K562 (cell line): ENCODE results near the gene C7orf57. TPM values are rescaled to one million over a fixed set of nuclear protein-coding genes. Genes with fewer than 3 reads are reported as not detected.
A peak's percentile ranks its signal among the peaks of the same experiment; 100 is the strongest.

Experiments used
- GATAD2A ChIP-seq: fragments of 450-650 bp; IDR thresholded peaks from 2 replicates; pipeline ENCODE4 v1.6.1; 2017
- HDAC2 ChIP-seq: fragments of 450-650 bp; IDR thresholded peaks from 2 replicates; pipeline ENCODE4 v1.6.1; 2016; ENCODE audit warnings: mild to moderate bottlenecking
- NEUROD1 ChIP-seq: fragments of 150-350 bp; IDR thresholded peaks from 2 replicates; pipeline ENCODE4 v1.6.1; 2014; ENCODE audit warnings: borderline replicate concordance, low read length, low read depth; ENCODE audit not compliant: partially characterized antibody
- RBM22 ChIP-seq: fragments of 200-400 bp; formaldehyde crosslinking; IDR thresholded peaks from 2 replicates; pipeline ENCODE4 v1.6.1; 2018; ENCODE audit warnings: low read length, low read depth; ENCODE audit not compliant: poor library complexity, severe bottlenecking
- RREB1 ChIP-seq: fragments of 250-450 bp; sonication (Bioruptor Pico); IDR thresholded peaks from 2 replicates; pipeline ENCODE4 v1.4.0; 2020
- SP2 ChIP-seq: IDR thresholded peaks from 2 replicates; pipeline ENCODE4 v1.6.1; 2011; ENCODE audit warnings: mild to moderate bottlenecking, low read depth, low read length, moderate library complexity; ENCODE audit not compliant: poor library complexity, severe bottlenecking; ENCODE audit errors: extremely low read depth
- TSHZ1 ChIP-seq: fragments of 250-450 bp; sonication (Bioruptor Pico); IDR thresholded peaks from 2 replicates; pipeline ENCODE4 v1.4.0; 2020; ENCODE audit warnings: mild to moderate bottlenecking, moderate library complexity
- polyA plus RNA-seq, 8 experiments: library from polyadenylated mRNA; depleted of rRNA in 4 of 8; stranded (reverse) in 5 of 8; unstranded in 3 of 8; fragments of >200 nt; fragmentation: Nextera tagmentation in 2 of 8; fragmentation: Illumina TruSeq in 1 of 8; extraction: Ambion mirVana in 2 of 8; extraction: Trizol in 1 of 8; gene quantifications; 2 replicates each; pipeline versions ENCODE4 v1.2.1 to v1.2.3, GENCODE V29; 2011 to 2014; ENCODE audit warnings: inconsistent platforms in 1 of 8, missing spikeins in 1 of 8
- total RNA-seq, 7 experiments: library from RNA; depleted of rRNA in 6 of 7; stranded (reverse); fragments of >200 nt in 6 of 7; fragmentation: Illumina TruSeq in 2 of 7; extraction: Trizol in 2 of 7; gene quantifications; 2 replicates each; pipeline versions ENCODE4 v1.2.1 to v1.2.3, GENCODE V29; 2011 to 2021; ENCODE audit warnings: low replicate concordance in 1 of 7
- TF ChIP-seq, protein P1 (sequence below): fragments of 450-650 bp; IDR thresholded peaks from 2 replicates; pipeline ENCODE4 v1.6.1; 2016; ENCODE audit warnings: borderline replicate concordance
- TF ChIP-seq, protein P2 (sequence below): fragments of 450-650 bp; IDR thresholded peaks from 2 replicates; pipeline ENCODE4 v1.6.1; 2016; ENCODE audit warnings: mild to moderate bottlenecking
- TF ChIP-seq, protein P3 (sequence below), 2 experiments: fragments of 450-650 bp in 1 of 2; sonication (generic) in 1 of 2; formaldehyde crosslinking; conservative IDR thresholded peaks; 2 replicates each; pipeline versions ENCODE4 v1.4.0 to v1.8.1; 2020 to 2022; ENCODE audit warnings: mild to moderate bottlenecking in 1 of 2, missing genetic modification reagents in 1 of 2
- TF ChIP-seq, protein P4 (sequence below): fragments of 250-450 bp; sonication (Bioruptor Pico); IDR thresholded peaks from 2 replicates; pipeline ENCODE4 v1.6.1; 2021; ENCODE audit warnings: mild to moderate bottlenecking

The C7orf57 gene
- total and polyA plus RNA-seq, 9 of the 15 experiments (the other 6 are each of a cell fraction or from before 2014, with no cell fraction given): not detected

DNA sequence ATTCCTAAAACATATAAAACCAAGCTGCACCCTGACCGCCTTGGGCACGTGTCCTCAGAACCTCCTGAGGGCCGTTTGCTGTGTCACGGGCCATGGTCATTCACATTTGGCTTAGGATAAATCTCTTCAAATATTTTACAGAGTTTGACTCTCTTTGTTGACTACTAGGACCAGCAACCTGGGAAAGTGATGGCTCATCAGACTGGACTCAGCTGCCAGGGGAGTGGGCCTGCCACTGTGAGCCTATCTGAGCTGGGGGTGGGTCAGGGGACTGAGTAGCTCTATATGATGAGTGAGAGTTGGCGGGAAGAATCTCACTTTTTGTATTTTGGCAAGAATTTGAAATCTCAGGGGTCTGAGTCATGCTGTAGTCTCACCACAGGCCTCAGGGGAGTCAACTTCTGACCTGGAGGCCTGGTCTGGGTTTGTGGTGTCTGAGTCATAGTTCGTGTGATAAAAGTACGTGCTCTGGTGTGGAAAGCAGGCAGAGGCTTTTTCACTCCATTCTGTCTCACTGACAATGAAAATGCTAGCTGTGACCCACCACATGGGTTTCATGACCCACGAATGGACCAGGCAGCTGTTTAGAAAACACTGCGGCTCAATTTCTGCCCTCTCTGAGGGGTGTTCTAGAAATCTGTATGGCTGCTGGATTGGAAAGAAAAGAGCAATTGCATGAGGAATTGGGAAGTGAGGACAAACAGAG is 49.5 kb downstream of the C7orf57 start (continued):
- TF ChIP-seq, protein P1, sequence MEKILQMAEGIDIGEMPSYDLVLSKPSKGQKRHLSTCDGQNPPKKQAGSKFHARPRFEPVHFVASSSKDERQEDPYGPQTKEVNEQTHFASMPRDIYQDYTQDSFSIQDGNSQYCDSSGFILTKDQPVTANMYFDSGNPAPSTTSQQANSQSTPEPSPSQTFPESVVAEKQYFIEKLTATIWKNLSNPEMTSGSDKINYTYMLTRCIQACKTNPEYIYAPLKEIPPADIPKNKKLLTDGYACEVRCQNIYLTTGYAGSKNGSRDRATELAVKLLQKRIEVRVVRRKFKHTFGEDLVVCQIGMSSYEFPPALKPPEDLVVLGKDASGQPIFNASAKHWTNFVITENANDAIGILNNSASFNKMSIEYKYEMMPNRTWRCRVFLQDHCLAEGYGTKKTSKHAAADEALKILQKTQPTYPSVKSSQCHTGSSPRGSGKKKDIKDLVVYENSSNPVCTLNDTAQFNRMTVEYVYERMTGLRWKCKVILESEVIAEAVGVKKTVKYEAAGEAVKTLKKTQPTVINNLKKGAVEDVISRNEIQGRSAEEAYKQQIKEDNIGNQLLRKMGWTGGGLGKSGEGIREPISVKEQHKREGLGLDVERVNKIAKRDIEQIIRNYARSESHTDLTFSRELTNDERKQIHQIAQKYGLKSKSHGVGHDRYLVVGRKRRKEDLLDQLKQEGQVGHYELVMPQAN: no peak
- TF ChIP-seq GATAD2A (no peak), NEUROD1 (no peak), SP2 (no peak), TSHZ1 (no peak), RREB1 (CRISPR knock-in tag) (no peak), HDAC2 (peak; percentile 98), RBM22 (no peak)
- TF ChIP-seq, protein P2, sequence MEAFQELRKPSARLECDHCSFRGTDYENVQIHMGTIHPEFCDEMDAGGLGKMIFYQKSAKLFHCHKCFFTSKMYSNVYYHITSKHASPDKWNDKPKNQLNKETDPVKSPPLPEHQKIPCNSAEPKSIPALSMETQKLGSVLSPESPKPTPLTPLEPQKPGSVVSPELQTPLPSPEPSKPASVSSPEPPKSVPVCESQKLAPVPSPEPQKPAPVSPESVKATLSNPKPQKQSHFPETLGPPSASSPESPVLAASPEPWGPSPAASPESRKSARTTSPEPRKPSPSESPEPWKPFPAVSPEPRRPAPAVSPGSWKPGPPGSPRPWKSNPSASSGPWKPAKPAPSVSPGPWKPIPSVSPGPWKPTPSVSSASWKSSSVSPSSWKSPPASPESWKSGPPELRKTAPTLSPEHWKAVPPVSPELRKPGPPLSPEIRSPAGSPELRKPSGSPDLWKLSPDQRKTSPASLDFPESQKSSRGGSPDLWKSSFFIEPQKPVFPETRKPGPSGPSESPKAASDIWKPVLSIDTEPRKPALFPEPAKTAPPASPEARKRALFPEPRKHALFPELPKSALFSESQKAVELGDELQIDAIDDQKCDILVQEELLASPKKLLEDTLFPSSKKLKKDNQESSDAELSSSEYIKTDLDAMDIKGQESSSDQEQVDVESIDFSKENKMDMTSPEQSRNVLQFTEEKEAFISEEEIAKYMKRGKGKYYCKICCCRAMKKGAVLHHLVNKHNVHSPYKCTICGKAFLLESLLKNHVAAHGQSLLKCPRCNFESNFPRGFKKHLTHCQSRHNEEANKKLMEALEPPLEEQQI: no peak
- TF ChIP-seq, protein P3, sequence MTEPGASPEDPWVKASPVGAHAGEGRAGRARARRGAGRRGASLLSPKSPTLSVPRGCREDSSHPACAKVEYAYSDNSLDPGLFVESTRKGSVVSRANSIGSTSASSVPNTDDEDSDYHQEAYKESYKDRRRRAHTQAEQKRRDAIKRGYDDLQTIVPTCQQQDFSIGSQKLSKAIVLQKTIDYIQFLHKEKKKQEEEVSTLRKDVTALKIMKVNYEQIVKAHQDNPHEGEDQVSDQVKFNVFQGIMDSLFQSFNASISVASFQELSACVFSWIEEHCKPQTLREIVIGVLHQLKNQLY (CRISPR knock-in tag; conservative IDR thresholded peaks at IDR 0.05): no peak
- TF ChIP-seq, protein P4, sequence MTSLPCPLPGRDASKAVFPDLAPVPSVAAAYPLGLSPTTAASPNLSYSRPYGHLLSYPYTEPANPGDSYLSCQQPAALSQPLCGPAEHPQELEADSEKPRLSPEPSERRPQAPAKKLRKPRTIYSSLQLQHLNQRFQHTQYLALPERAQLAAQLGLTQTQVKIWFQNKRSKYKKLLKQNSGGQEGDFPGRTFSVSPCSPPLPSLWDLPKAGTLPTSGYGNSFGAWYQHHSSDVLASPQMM (CRISPR knock-in tag): no peak
